NOMO-1 (cell line): Measurements from ENCODE around the gene ATXN2L.

Experiments used
- DNase-seq, 2 experiments: peaks; one replicate each; lab custom pipeline; 2025; ENCODE audit not compliant: unreplicated experiment in 2 of 2; lab: John Stamatoyannopoulos, UW

The ATXN2L gene

GRCh38 chr16:28835864-28836760 is 13.3 kb downstream of the ATXN2L start:
- DNase-seq, result no peak

- no peak for DNase-seq
Observed at GRCh38 chr16:28836761-28837064, 13.9 kb downstream of the ATXN2L start.

GRCh38 chr16:28837672-28838557 is 15.1 kb downstream of the ATXN2L start:
- no peak for DNase-seq

- no peak for DNase-seq
Observed at GRCh38 chr16:28838558-28838918, 15.7 kb downstream of the ATXN2L start.

GRCh38 chr16:28839004-28839639 is 16.3 kb downstream of the ATXN2L start:
- DNase-seq, result no peak

GRCh38 chr16:28839899-28840298 is 17.1 kb downstream of the ATXN2L start:
- peak in 1 of 2 experiments; percentile 8 for DNase-seq

DNA sequence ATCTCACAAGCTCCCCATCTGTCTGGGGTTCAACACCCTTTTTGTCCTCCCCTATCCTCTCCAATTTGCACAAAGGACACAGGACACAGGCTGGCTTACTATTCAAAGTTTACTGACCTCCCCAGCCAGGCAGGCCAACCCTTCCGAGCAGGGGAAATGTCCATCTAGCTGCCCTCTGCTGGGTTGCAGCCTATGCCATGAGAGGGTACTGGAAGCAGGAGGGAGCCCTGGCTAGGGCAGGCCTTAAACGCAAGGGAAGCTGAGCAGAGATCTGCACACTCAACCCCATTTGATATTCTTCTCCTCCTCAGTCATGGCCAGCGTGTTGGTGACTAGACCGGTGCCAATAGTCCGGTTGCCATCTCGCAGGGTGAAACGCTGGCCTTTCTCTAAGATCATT is 19.9 kb downstream of the ATXN2L start:
- no peak for DNase-seq

DNA sequence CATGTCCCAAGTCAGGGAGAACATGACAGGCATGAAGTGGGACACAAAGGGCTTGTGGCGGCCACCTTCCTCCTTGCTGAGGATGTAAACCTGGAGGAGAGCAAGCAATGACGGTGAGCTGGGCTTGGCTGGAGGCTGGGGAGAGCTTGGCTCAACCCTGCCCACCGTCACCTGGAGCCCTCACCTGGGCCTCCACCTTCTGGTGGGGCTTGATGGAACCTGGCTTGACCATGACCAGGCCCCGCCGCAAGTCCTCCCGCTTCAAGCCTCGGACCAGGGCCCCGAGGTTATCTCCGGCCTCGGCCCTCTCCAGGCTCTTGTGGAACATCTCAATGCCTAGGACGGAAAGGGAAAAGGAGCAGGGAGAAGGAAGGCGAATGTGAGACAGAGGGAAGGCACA is 21.0 kb downstream of the ATXN2L start:
- no peak for DNase-seq

DNA sequence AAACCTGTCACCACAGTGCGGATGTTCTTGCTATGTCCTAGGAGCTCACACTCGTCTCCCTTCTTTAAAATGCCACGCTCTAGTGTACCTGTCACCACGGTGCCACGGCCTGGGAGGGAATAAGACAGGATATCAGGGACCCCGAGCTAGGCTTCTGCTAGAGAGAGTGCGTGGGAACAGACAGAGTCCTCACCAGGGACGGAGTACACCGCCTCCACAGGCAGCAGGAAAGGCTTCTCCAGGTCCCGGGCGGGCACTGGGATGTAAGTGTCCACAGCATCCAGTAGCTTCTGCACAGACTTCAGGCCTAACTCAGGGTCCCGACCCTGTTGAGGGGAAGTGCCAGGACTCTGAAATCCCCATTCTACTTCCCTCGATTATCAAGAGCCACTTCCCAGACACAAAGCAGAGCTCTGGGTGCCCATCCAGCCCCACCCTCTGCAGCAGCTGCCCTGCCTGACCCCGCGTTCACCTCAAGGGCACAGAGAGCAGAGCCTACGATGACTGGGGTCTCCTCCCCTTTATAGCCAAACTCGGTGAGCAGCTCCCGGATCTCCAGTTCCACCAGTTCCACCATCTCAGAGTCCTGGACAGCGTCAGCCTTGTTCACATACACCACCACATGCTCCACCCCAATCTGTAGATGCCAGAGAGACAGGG is 21.6 kb downstream of the ATXN2L start:
- DNase-seq, result no peak

DNA sequence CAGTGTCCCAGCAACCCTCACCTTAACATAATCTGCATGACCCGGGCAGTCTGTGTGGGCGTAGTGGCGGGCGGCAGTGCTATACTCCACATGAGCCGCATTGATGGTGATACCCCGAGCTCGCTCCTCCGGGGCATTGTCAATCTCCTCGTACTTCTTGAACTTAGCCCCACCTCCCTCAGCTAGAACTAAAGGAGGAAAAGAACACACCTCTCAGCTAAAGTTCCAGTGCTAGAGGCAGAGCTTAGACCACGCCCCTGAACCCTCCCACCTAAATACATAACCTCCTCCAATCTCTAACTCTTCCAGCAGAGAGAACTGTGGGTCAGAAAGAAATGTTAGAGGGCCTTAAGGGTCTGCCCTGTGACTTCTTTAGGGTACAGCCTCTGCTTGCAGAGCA is 22.5 kb downstream of the ATXN2L start:
- peak; percentile 24 to 44 for DNase-seq

DNA sequence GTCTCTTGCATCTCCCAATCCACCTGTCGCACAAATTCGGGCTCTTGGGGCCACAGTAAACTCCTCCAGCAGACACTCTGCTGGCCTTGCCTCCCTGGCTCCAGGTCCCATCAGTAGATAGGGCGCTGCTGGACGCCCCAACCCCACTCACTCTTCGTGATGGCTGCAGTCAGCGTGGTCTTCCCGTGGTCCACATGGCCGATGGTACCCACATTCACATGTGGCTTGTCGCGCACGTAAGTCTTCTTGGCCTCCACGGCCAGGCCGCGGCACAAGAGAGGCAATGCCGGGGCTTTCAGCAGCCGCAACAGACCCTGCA is 22.9 kb downstream of the ATXN2L start:
- DNase-seq, result no peak

- peak; percentile 98 to 99 for DNase-seq
Observed at GRCh38 chr16:28846080-28846932, 23.5 kb downstream of the ATXN2L start, which contains the start of gene TUFM. Gene TUFM (minus strand): TSS chr16:28846348. CDS start chr16:28846269, 79 bp downstream.

DNA sequence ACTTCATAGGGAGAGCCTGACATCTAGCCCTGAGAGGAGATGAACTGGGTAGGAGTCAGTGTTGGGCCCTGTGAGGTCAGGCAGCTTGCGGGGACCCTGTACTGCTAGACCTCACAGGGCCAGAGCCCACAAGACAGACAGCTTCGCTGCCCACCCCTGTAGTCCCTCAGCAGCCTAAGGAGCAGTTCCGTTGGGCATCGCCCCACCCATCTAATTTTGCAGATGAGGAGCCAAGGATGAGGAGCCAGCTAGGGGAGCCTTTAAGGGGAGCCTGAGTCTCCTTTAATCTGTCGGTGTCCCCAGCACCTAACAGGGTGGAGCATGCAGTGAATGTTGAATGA is 24.1 kb downstream of the ATXN2L start:
- no peak for DNase-seq

DNA sequence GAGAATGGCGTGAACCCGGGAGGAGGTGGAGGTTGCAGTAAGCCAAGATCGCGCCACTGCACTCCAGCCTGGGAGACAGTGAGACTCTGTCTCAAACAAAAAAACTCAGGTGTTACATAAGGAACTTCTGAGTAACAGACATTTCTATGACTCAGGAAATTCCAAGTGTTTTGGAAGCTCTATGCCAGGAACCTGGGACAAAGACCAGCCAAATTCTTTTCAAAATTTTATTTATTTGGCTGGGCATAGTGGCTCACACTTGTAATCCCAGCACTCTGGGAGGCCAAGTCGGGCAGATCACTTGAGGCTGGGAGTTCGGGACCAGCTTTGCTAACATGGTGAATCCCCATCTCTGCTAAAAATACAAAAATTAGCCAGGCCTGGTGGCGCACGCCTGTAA is 35.6 kb downstream of the ATXN2L start:
- DNase-seq, result no peak

DNA sequence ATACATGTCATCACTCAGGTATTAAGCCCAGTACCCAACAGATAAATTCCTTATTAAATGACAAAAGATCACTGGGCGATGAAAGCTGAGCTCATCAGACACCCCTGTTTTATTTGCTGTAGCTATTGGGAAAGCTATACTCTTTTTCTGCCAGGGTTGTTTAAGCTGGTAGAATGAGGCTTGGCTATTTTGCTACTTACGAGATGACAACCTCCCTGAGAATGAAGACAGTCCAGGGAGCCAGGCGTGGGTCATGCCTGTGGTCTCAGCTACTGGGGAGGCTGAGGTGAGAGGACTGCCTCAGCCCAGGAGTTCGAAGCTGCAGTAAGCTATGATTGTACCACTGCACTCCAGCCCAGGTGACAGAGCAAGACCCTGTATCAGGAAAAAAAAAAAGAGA is 36.5 kb downstream of the ATXN2L start:
- no peak for DNase-seq

DNA sequence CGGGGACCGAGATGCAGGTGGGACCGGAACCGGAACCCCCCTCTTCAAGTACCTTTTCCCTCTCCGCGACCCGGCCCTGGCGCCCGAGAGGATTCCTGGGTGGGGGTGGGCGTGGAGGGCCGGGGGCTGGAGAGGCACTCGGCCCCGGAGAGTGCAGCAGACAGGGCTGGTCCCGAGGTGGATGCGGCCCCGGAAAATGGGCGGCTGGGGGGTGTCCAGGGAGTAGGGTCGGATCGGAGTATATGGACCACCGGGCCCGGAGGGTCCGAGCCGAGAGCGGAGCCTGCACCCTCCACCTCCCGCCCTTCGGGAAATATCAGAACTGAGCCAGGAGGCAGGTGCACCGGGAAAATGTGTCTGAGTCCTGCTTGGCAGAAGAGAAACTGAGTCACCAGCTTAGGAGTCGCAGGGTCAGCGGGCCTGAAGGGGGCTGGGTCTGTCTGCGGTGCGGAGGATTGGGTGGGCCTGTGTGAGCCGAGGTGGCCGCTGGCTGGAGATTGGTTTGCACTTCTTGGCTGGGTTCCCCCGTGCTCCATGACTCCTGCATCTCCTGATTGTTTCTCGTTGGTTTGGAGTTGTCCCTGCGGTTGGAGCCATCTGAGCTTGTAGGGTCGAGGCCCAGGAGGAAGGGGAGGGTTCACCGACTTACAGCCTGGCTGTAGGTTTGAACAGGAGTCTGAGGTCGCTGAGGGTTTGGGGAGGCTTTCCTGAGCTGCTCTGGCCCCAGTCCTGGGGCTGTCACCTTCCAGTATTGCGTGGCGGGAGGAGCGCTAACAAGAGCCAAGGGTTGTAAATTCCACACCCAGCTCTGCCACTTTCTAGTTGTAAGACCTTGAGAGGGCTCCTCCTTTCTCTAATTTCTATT is 41.4 kb downstream of the ATXN2L start:
- no peak for DNase-seq

GRCh38 chr16:28865001-28865688 is 42.3 kb downstream of the ATXN2L start:
- no peak for DNase-seq

GRCh38 chr16:28865722-28866453 is 43.1 kb downstream of the ATXN2L start:
- DNase-seq, result no peak
